Activated T-helper 17 cell treated with anti-CD3 and anti-CD28 coated beads, Interleukin-2, amount 50 U/mL, for 72 hours (primary cell): Measurements from ENCODE around the gene C1QTNF2. TPM values are rescaled to one million over a fixed set of nuclear protein-coding genes. Genes with fewer than 3 reads are reported as not detected.
"Not testable (repeated sequence)": the region's sequence is repeated elsewhere in the genome, so short reads cannot be mapped to it uniquely, and the experiment has no call there.

Experiments
- ATAC-seq: fragments of 150-1000 bp; cut with Tn5 transposase; replicated peaks from 2 replicates; pipeline ENCODE4 v1.10.0; 2021; ENCODE audit warnings: mild to moderate bottlenecking, moderate library complexity
- H3K27ac Mint-ChIP-seq: one replicate; pipeline ENCODE4 v1.8.0; 2022; ENCODE audit warnings: mixed read lengths
- H3K27me3 Mint-ChIP-seq: one replicate; pipeline ENCODE4 v1.8.0; 2022; ENCODE audit warnings: mixed read lengths
- H3K36me3 Mint-ChIP-seq: one replicate; pipeline ENCODE4 v1.8.0; 2022; ENCODE audit warnings: low read depth, mild to moderate bottlenecking, mixed read lengths
- H3K4me1 Mint-ChIP-seq: one replicate; pipeline ENCODE4 v1.8.0; 2022; ENCODE audit warnings: mixed read lengths
- H3K4me3 Mint-ChIP-seq: one replicate; pipeline ENCODE4 v1.8.0; 2022; ENCODE audit warnings: mild to moderate bottlenecking, mixed read lengths
- H3K9me3 Mint-ChIP-seq: one replicate; pipeline ENCODE4 v1.8.0; 2022; ENCODE audit warnings: mixed read lengths
- total RNA-seq, 2 donors: library from RNA; stranded (reverse); gene quantifications; one replicate each; pipeline ENCODE4 v1.2.3, GENCODE V29; 2022

Gene C1QTNF2
- total RNA-seq, 2 donors from 2014 or later: not detected

- Mint-ChIP-seq H3K9me3 (no peaks in the 10 kb centered on the region), H3K27ac (no peak overlapping the region), H3K4me3 (no peak overlapping the region), H3K36me3 (no peaks in the 10 kb centered on the region), H3K27me3 (no peaks in the 10 kb centered on the region), H3K4me1 (no peaks in the 10 kb centered on the region)
- no peak for ATAC-seq
These were observed 27.9 kb downstream of the C1QTNF2 start for GRCh38 chr5:160342413-160342941.

- Mint-ChIP-seq H3K36me3 (no peaks in the 10 kb centered on the region), H3K9me3 (no peaks in the 10 kb centered on the region), H3K4me3 (no peak overlapping the region), H3K4me1 (no peaks in the 10 kb centered on the region), H3K27me3 (no peaks in the 10 kb centered on the region), H3K27ac (no peak overlapping the region)
- ATAC-seq: no peak
These were observed 29.0 kb downstream of the C1QTNF2 start for GRCh38 chr5:160341309-160341870.

GRCh38 chr5:160340513-160340912 lies 29.9 kb downstream of the C1QTNF2 start:
- ATAC-seq, H3K4me3 Mint-ChIP-seq, H3K4me1 Mint-ChIP-seq, H3K36me3 Mint-ChIP-seq, H3K27me3 Mint-ChIP-seq, H3K9me3 Mint-ChIP-seq, H3K27ac Mint-ChIP-seq: not testable (repeated sequence)

- H3K4me3 Mint-ChIP-seq: no peak overlapping the region
- ATAC-seq: peak; percentile 78
- H3K36me3 Mint-ChIP-seq: no peaks in the 10 kb centered on the region
- no peak overlapping the region for H3K27ac Mint-ChIP-seq
- H3K27me3 Mint-ChIP-seq: peaks cover 5% of the 10 kb centered on the region
- no peaks in the 10 kb centered on the region for H3K4me1 Mint-ChIP-seq
- H3K9me3 Mint-ChIP-seq: no peaks in the 10 kb centered on the region
These were observed 30.9 kb downstream of the C1QTNF2 start for GRCh38 chr5:160339406-160340130.

- H3K36me3 Mint-ChIP-seq, ATAC-seq, H3K9me3 Mint-ChIP-seq, H3K4me1 Mint-ChIP-seq, H3K27ac Mint-ChIP-seq, H3K4me3 Mint-ChIP-seq: not testable (repeated sequence)
- peaks cover 14% of the 10 kb centered on the region for H3K27me3 Mint-ChIP-seq
These were observed 35.7 kb downstream of the C1QTNF2 start for GRCh38 chr5:160334716-160335115.

GRCh38 chr5:160333721-160334120 lies 36.7 kb downstream of the C1QTNF2 start:
- Mint-ChIP-seq H3K27me3 (peaks cover 14% of the 10 kb centered on the region), H3K4me1 (no peaks in the 10 kb centered on the region), H3K4me3 (no peak overlapping the region), H3K9me3 (no peaks in the 10 kb centered on the region), H3K27ac (no peak overlapping the region), H3K36me3 (no peaks in the 10 kb centered on the region)
- no peak for ATAC-seq

- Mint-ChIP-seq H3K36me3 (no peaks in the 10 kb centered on the region), H3K4me3 (no peak overlapping the region), H3K27ac (no peak overlapping the region), H3K27me3 (peaks cover 9% of the 10 kb centered on the region), H3K4me1 (no peaks in the 10 kb centered on the region), H3K9me3 (no peaks in the 10 kb centered on the region)
- ATAC-seq: no peak
These were observed 40.2 kb downstream of the C1QTNF2 start for GRCh38 chr5:160330212-160330611.

- no peaks in the 10 kb centered on the region for H3K27me3 Mint-ChIP-seq
- H3K36me3 Mint-ChIP-seq: no peaks in the 10 kb centered on the region
- no peaks in the 10 kb centered on the region for H3K9me3 Mint-ChIP-seq
- ATAC-seq: no peak
- no peaks in the 10 kb centered on the region for H3K4me1 Mint-ChIP-seq
- no peak overlapping the region for H3K4me3 Mint-ChIP-seq
- H3K27ac Mint-ChIP-seq: no peak overlapping the region
These were observed 42.6 kb downstream of the C1QTNF2 start for GRCh38 chr5:160327818-160328217.

- no peaks in the 10 kb centered on the region for H3K27me3 Mint-ChIP-seq
- H3K4me1 Mint-ChIP-seq: no peaks in the 10 kb centered on the region
- no peaks in the 10 kb centered on the region for H3K9me3 Mint-ChIP-seq
- no peaks in the 10 kb centered on the region for H3K36me3 Mint-ChIP-seq
- ATAC-seq: no peak
- H3K27ac Mint-ChIP-seq: no peak overlapping the region
- no peak overlapping the region for H3K4me3 Mint-ChIP-seq
These were observed 43.4 kb downstream of the C1QTNF2 start for GRCh38 chr5:160326981-160327380.

- Mint-ChIP-seq H3K4me3 (no peak overlapping the region), H3K36me3 (no peaks in the 10 kb centered on the region)
- no peak for ATAC-seq
These were observed 44.7 kb downstream of the C1QTNF2 start for GRCh38 chr5:160325716-160326115.

GRCh38 chr5:160324886-160325285 lies 45.5 kb downstream of the C1QTNF2 start:
- Mint-ChIP-seq H3K4me3 (no peak overlapping the region), H3K27ac (no peak overlapping the region), H3K9me3 (no peaks in the 10 kb centered on the region), H3K4me1 (no peaks in the 10 kb centered on the region), H3K36me3 (no peaks in the 10 kb centered on the region), H3K27me3 (peaks cover 7% of the 10 kb centered on the region)
- ATAC-seq: no peak

More at GRCh38 chr5:160325716-160326115, 44.7 kb downstream of the C1QTNF2 start:
- no peaks in the 10 kb centered on the region for H3K9me3 Mint-ChIP-seq
- no peaks in the 10 kb centered on the region for H3K4me1 Mint-ChIP-seq
- peaks cover 4% of the 10 kb centered on the region for H3K27me3 Mint-ChIP-seq
- no peak overlapping the region for H3K27ac Mint-ChIP-seq

GRCh38 chr5:160318409-160318808 lies 52.0 kb downstream of the C1QTNF2 start:
- Mint-ChIP-seq H3K27me3 (peaks cover 41% of the 10 kb centered on the region), H3K9me3 (no peaks in the 10 kb centered on the region), H3K27ac (no peak overlapping the region), H3K36me3 (no peaks in the 10 kb centered on the region), H3K4me3 (no peak overlapping the region), H3K4me1 (no peaks in the 10 kb centered on the region)
- no peak for ATAC-seq

- Mint-ChIP-seq H3K9me3 (no peaks in the 10 kb centered on the region), H3K27me3 (peaks cover 50% of the 10 kb centered on the region), H3K36me3 (peaks cover 6% of the 10 kb centered on the region), H3K27ac (no peak overlapping the region), H3K4me1 (no peaks in the 10 kb centered on the region), H3K4me3 (no peak overlapping the region)
- no peak for ATAC-seq
These were observed 53.0 kb downstream of the C1QTNF2 start for GRCh38 chr5:160317434-160317833.

- H3K36me3 Mint-ChIP-seq: peaks cover 6% of the 10 kb centered on the region
- no peak for ATAC-seq
- no peak overlapping the region for H3K27ac Mint-ChIP-seq
- H3K4me3 Mint-ChIP-seq: no peak overlapping the region
- peaks cover 55% of the 10 kb centered on the region for H3K27me3 Mint-ChIP-seq
- no peaks in the 10 kb centered on the region for H3K9me3 Mint-ChIP-seq
- no peaks in the 10 kb centered on the region for H3K4me1 Mint-ChIP-seq
These were observed 54.5 kb downstream of the C1QTNF2 start for GRCh38 chr5:160315968-160316367.

- ATAC-seq: no peak
- no peaks in the 10 kb centered on the region for H3K9me3 Mint-ChIP-seq
- peaks cover 6% of the 10 kb centered on the region for H3K36me3 Mint-ChIP-seq
- no peaks in the 10 kb centered on the region for H3K4me1 Mint-ChIP-seq
- peaks cover 68% of the 10 kb centered on the region for H3K27me3 Mint-ChIP-seq
- no peak overlapping the region for H3K27ac Mint-ChIP-seq
- H3K4me3 Mint-ChIP-seq: peak overlapping the region; percentile 70
These were observed 57.3 kb downstream of the C1QTNF2 start for GRCh38 chr5:160312960-160313727.
